Kidney (tissue), 14 donors: Measurements from ENCODE around the gene BIK. TPM values are rescaled to one million over a fixed set of nuclear protein-coding genes. Genes with fewer than 3 reads are reported as not detected.

Experiments used
- DNase-seq, 5 donors: peaks; one replicate each; pipeline ENCODE4 v3.0.0-alpha.2; 2013 to 2020
- FAIRE-seq: peaks from 2 replicates; lab custom pipeline; 2012; peaks lifted over from hg19 to GRCh38; lab: Jason Lieb, UNC
- H3K27ac ChIP-seq, 2 donors: one replicate each; pipeline ENCODE4 v1.7.0; 2013; ENCODE audit warnings: low read depth in 2 of 2, low read length in 2 of 2, inconsistent platforms in 1 of 2
- H3K27me3 ChIP-seq: one replicate; pipeline ENCODE4 v1.7.1; 2013; ENCODE audit warnings: low read length, inconsistent platforms; ENCODE audit not compliant: control insufficient read depth, insufficient read depth
- H3K36me3 ChIP-seq, 3 donors: one replicate each; pipeline versions ENCODE4 v1.7.0 to v1.7.1; 2013; ENCODE audit warnings: low read length in 3 of 3, control low read depth in 1 of 3, inconsistent platforms in 1 of 3; ENCODE audit not compliant: insufficient read depth in 3 of 3, control insufficient read depth in 2 of 3
- H3K4me1 ChIP-seq, 3 donors: one replicate each; pipeline versions ENCODE4 v1.7.0 to v1.7.1; 2013; ENCODE audit warnings: low read length in 3 of 3, inconsistent platforms in 1 of 3, low read depth in 1 of 3; ENCODE audit not compliant: control insufficient read depth in 2 of 3, insufficient read depth in 2 of 3
- H3K4me3 ChIP-seq, 3 donors: one replicate each; pipeline versions ENCODE4 v1.7.0 to v1.8.1; 2013; ENCODE audit warnings: low read length in 3 of 3, control low read depth in 1 of 3, inconsistent platforms in 1 of 3
- H3K9ac ChIP-seq, 3 donors: one replicate each; pipeline versions ENCODE4 v1.7.0 to v1.7.1; 2013; ENCODE audit warnings: low read length in 3 of 3, control low read depth in 1 of 3, inconsistent platforms in 1 of 3
- H3K9me3 ChIP-seq, 3 donors: one replicate each; pipeline versions ENCODE4 v1.7.0 to v1.7.1; 2013; ENCODE audit warnings: low read length in 3 of 3, control low read depth in 1 of 3, inconsistent platforms in 1 of 3; ENCODE audit not compliant: control insufficient read depth in 2 of 3, insufficient read depth in 1 of 3
- intact Hi-C: fragments of 100-400 bp; cut with DNase I; formaldehyde crosslinking; loops from one replicate; pipeline ENCODE4 v1.11.1; 2022
- polyA plus RNA-seq: library from polyadenylated mRNA; stranded (reverse); fragments of 350-450 nt; fragmentation: Illumina TruSeq; extraction: RNeasy Lipid Tissue Mini Kit (QIAGEN cat#74804); gene quantifications from one replicate; pipeline ENCODE4 v1.2.3, GENCODE V29; 2014; ENCODE audit warnings: low read depth, low replicate concordance; ENCODE audit not compliant: insufficient read depth
- total RNA-seq: library from RNA; stranded (reverse); fragmentation: NEBNext Ultra II Directional; extraction: Animal tissue kit (Norgen Biotek cat#: 25700); gene quantifications from one replicate; pipeline ENCODE4 v1.2.1, GENCODE V29; 2021
- TF ChIP-seq, protein P1 (sequence below): IDR thresholded peaks from 3 replicates; pipeline ENCODE4 v1.5.1; 2012; ENCODE audit warnings: mild to moderate bottlenecking, moderate library complexity, borderline replicate concordance; ENCODE audit not compliant: insufficient read depth; ENCODE audit errors: extremely low read depth
- donor health status: control.
- donor health status: control.
- donor health status: control.
- donor health status: control.
- donor health status: control.
- donor health status: DM: yes; HTN: yes; CAD: no.
- donor health status: Normal renal cell carcinoma (clear cell type).

The BIK gene
- total and polyA plus RNA-seq, 2 donors from 2014 or later = 4.7 to 4.8 TPM

DNA sequence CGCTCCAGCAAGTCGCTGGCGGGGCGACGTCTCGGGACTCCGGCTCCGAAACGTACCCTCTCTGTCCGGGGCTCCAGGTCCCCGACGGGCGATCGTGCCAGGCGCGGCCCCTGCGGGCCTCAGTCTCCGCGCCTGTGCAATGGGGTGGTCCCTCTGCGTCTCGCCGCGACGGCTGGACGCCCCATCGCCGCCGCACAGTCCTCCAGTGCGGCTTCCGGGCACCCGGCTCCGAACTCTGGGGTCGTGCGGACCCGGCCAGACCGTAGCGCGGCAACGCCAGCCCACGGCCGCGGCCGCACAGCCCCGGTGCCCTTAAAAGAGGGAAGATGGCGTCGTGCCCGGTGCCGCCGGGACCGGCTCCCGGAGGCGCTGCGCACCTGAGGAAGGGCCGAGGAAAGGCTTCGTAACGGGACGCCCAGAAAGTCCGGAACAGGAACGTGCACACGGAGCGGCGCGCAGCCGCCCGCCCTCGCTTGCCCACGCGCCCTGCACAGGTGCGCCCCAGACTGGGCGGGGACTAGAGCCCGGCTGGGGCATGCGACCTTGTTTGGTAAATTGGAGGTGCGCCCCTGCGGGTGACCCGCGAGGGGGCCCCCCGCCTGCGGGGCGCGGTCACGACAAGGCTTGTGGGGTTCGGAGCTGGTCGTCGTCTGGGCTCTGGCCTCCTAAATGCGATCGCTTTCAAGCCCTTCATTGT is 525 bp downstream of the BIK start:
- peak in 3 of 5 donors; percentile 34 to 58 (median 51) for DNase-seq

DNA sequence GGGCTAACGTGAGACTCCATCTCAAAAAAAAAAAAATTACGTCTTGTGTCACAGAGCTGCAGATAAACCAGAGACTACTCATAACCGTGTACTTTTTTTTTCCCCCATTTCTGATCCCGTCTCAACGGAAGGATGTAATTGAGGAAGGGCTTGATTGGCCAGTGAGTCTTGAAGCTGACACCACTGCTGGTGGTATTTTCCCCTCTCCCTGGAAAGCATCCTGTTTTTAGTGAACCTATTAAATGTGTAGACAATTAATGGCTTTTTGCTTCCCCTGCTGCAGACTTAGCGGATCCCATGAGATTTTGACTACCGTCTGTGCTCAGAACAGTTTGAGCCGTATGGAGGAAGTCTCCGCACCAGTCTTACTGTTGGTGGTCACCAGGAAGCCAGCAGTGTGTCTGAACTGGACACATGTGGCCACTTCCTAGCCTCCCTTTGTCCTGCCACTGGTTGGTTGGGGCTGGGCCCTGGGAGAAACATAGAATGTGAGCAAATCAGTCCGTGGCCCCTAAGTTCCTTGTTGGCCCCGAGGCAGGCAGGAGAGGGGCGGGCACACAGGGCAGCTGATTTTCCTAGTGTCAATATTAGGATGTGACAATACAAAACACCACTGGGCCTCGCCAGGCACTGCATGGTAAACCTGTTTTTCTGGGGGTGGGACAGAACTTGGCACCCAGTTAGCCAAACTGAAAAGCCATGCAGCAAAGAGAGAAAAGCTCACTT is 3.1 kb downstream of the BIK start:
- DNase-seq = no peak
- no peak overlapping the region for H3K9ac ChIP-seq
- no peaks in the 10 kb centered on the region for H3K36me3 ChIP-seq
- H3K27me3 ChIP-seq = peaks cover 10% of the 10 kb centered on the region
- H3K27ac ChIP-seq = no peak overlapping the region
- TF ChIP-seq, protein P1, sequence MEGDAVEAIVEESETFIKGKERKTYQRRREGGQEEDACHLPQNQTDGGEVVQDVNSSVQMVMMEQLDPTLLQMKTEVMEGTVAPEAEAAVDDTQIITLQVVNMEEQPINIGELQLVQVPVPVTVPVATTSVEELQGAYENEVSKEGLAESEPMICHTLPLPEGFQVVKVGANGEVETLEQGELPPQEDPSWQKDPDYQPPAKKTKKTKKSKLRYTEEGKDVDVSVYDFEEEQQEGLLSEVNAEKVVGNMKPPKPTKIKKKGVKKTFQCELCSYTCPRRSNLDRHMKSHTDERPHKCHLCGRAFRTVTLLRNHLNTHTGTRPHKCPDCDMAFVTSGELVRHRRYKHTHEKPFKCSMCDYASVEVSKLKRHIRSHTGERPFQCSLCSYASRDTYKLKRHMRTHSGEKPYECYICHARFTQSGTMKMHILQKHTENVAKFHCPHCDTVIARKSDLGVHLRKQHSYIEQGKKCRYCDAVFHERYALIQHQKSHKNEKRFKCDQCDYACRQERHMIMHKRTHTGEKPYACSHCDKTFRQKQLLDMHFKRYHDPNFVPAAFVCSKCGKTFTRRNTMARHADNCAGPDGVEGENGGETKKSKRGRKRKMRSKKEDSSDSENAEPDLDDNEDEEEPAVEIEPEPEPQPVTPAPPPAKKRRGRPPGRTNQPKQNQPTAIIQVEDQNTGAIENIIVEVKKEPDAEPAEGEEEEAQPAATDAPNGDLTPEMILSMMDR = no peak
- intact Hi-C loops = no loop called here
- no peaks in the 10 kb centered on the region for H3K9me3 ChIP-seq
- no peak for FAIRE-seq
- peaks cover 0 to 4% (median 2%) of the 10 kb centered on the region in 3 donors for H3K4me1 ChIP-seq
- H3K4me3 ChIP-seq = no peak overlapping the region

More for the DNA sequence above, 525 bp downstream of the BIK start:
- Histone ChIP-seq H3K27me3 (peaks cover 10% of the 10 kb centered on the region), H3K36me3 (no peaks in the 10 kb centered on the region), H3K4me3 (peak overlapping the region in 2 of 3 donors; percentile 50 to 67), H3K9ac (no peak overlapping the region), H3K9me3 (no peaks in the 10 kb centered on the region), H3K27ac (no peak overlapping the region), H3K4me1 (peaks cover 0 to 4% (median 2%) of the 10 kb centered on the region in 3 donors)
- no peak for FAIRE-seq
- intact Hi-C loops = no loop called here
- TF ChIP-seq, protein P1 = no peak

DNA sequence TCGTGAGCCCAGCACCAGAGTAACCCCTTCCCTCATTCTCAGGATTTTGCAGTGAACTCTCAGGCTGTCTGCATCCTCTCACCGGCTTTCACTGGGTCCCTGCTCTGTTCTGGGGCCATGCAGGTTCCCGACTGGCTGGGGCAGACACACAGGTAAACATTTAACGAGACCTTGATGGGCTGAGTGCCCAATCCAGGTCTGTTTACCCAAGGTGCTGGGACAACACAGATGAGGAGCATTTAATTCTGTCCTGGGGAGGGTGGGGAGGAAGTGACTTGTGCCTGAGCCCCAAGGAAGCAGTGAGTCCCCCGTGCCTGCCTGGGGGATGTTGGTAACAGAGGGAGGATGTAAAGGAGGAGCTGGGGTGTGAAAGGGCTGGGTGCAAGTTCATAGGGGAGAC is 4.4 kb downstream of the BIK start:
- TF ChIP-seq, protein P1 = no peak
- H3K36me3 ChIP-seq = no peaks in the 10 kb centered on the region
- DNase-seq = no peak
- intact Hi-C loops = no loop called here
- no peak overlapping the region for H3K27ac ChIP-seq
- no peak overlapping the region for H3K4me3 ChIP-seq
- no peaks in the 10 kb centered on the region for H3K9me3 ChIP-seq
- H3K4me1 ChIP-seq = peaks cover 0 to 4% (median 2%) of the 10 kb centered on the region in 3 donors
- H3K9ac ChIP-seq = no peak overlapping the region
- FAIRE-seq = no peak
- peaks cover 10% of the 10 kb centered on the region for H3K27me3 ChIP-seq
